ENCODE data around the gene MAPK11. TPM values are rescaled to one million over a fixed set of nuclear protein-coding genes. Genes with fewer than 3 reads are reported as not detected.
A peak's percentile ranks its signal among the peaks of the same experiment; 100 is the strongest.

MAPK11 gene
- total and polyA plus RNA-seq, 9 donors, result 0.92 to 31.6 (median 12.0) TPM

DNA sequence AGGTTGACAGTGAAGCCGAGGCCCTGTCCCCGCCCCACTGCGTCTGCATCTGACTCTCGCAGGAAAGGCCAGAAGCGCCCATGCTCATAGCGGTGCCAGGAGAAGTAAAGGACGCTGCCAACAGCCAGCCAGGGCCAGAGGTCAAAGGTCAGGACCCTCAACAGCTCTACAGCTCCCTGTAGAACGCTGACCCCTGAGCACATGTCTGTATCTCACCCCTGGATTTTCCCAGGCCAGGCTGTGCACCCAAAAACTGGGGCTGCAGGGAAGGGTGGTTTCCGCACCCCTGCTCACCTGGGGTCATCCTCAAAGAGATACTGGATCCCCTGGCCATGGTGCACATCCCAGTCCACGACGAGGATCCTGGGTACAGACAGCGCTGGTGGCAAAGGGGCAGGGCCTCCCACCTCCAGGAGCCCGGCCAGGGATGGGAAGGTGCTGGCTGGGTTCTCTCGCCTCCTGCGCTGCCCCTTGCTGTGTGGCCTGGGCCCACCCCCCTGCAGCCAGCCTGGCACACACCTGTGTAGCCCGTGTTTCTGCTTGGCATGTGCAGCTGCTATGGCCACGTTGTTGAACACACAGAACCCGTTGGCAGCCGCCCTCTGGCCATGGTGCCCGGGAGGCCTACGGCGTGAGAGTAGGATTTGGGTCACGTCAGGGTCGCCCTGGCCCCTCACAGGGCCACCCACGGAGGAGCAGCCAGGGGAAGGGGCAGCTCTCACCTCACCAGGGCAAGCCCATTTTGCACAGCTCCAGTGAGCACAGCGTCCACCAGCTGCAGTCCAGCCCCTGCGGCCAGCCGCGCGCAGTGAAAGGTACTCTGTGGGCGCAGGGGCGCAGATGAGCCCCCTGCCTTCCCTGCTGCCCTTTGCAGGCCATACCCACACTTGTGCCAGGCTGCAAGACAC, 20.6 kb downstream of the MAPK11 start:
- H3K27me3 ChIP-seq, result no peaks in the 10 kb centered on the region
- intact Hi-C loops (cut with DNase I), result loop anchor here (5.0 to 10.0 kb wide), 3 partner anchors 93 to 275 kb away; partner anchors contain the start of genes PPP6R2 (in 2 of the 4), SCO2 (in 2 of the 4), LMF2 (in 1 of the 4) and NCAPH2 (in 1 of the 4)
- no peak overlapping the region for H3K27ac ChIP-seq
- WGBS, 3 donors, result 78 to 83% (median 82%) methylated on average over 32 of the region's 32 CpGs
- TF ChIP-seq, protein P1, sequence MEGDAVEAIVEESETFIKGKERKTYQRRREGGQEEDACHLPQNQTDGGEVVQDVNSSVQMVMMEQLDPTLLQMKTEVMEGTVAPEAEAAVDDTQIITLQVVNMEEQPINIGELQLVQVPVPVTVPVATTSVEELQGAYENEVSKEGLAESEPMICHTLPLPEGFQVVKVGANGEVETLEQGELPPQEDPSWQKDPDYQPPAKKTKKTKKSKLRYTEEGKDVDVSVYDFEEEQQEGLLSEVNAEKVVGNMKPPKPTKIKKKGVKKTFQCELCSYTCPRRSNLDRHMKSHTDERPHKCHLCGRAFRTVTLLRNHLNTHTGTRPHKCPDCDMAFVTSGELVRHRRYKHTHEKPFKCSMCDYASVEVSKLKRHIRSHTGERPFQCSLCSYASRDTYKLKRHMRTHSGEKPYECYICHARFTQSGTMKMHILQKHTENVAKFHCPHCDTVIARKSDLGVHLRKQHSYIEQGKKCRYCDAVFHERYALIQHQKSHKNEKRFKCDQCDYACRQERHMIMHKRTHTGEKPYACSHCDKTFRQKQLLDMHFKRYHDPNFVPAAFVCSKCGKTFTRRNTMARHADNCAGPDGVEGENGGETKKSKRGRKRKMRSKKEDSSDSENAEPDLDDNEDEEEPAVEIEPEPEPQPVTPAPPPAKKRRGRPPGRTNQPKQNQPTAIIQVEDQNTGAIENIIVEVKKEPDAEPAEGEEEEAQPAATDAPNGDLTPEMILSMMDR (IDR thresholded peaks at IDR 0.05), result no peak
- TF ChIP-seq EP300 (IDR thresholded peaks at IDR 0.05), result no peak
- no peak for TF ChIP-seq POLR2A (IDR thresholded peaks at IDR 0.05)
- H3K36me3 ChIP-seq, result no peaks in the 10 kb centered on the region
- DNase-seq, result peak in 3 of 5 donors; percentile 50 to 52 (median 52)
- H3K4me3 ChIP-seq, result no peak overlapping the region
- peaks cover 11% of the 10 kb centered on the region for H3K4me1 ChIP-seq (ENCODE audit: insufficient read depth)
- no peaks in the 10 kb centered on the region for H3K9me3 ChIP-seq

DNA sequence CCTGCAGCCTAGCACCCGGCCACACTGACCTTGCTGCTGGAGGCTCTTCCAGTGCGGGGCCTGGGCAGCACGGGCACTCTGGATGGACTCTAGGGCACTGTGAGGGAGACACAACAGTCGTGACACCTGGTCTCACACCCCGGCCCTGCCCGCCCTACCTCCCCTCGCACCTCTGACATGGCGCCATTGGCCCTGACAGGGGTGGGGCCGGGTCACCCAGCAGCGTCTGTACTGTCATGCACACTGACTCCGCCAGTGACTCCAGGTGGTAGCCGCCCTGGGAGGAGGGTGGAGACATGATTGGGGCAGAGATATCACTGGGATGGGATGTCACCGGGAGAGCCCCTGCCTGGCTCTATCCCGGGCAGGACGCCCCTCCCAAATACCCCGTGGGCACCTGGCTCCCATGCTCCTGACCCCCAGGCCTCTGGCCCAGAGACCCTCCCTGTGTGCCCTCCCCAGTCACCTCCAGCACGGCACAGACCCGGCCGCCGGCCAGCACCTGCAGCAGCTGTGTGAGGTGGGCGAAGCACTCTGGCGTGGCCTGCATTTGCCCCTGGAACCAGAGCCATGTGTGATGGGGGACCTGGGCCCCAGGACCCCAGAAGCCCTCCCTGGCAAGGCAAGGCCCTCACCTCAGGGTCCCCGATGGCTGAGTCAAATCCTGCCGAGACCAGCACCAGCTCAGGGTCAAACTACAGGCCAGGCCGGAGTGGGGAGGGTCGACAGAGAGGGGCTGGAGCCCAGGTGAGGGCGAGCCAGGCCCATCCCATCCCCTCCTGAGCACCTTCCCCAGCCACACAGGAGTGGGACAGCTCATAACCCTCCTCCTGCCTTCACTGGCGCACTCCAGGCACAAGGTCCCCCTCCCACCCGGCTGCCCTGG, 21.7 kb downstream of the MAPK11 start:
- intact Hi-C loops (cut with DNase I), result loop anchor here in 2 of 4 donors (10.0 kb wide), 2 partner anchors 256 to 276 kb away; partner anchors contain the start of genes LMF2 (in 1 of the 2), NCAPH2 (in 1 of the 2) and SCO2 (in 1 of the 2)
- Histone ChIP-seq H3K9me3 (no peaks in the 10 kb centered on the region), H3K27ac (no peak overlapping the region), H3K4me1 (ENCODE audit: insufficient read depth) (peaks cover 14% of the 10 kb centered on the region), H3K4me3 (no peak overlapping the region), H3K36me3 (no peaks in the 10 kb centered on the region), H3K27me3 (no peaks in the 10 kb centered on the region)
- 77 to 82% (median 82%) methylated on average over 28 to 29 of the region's 29 CpGs for WGBS, 3 donors
- DNase-seq, result peak in 2 of 5 donors; percentile 43 to 44
- TF ChIP-seq, protein P1 (IDR thresholded peaks at IDR 0.05), result no peak
- TF ChIP-seq EP300 (IDR thresholded peaks at IDR 0.05), result no peak
- no peak for TF ChIP-seq POLR2A (IDR thresholded peaks at IDR 0.05)

DNA sequence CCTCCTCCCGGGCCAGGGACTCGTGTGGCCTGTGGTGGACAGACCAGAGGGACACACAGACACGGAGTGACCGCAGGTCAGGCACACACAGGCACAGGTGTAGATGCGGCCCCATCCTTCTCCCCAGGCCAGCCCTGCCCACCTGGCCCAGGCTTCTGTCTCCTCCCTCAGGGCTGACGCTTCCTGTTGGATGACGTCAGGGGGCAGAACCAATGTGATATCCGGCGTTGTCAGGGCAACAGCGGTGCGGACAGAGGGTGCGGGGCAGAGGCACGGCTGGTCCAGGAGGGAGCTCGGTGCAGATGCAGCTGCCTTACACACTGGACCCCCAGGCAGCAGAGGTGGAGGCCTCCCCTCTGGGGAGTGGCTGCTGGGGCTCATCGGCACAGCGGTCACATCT, 22.4 kb downstream of the MAPK11 start:
- Histone ChIP-seq H3K27ac (no peak overlapping the region), H3K9me3 (no peaks in the 10 kb centered on the region), H3K4me1 (ENCODE audit: insufficient read depth) (peaks cover 14% of the 10 kb centered on the region), H3K27me3 (no peaks in the 10 kb centered on the region), H3K4me3 (no peak overlapping the region), H3K36me3 (no peaks in the 10 kb centered on the region)
- peak in 2 of 5 donors; percentile 51 to 68 for DNase-seq
- 39 to 46% (median 42%) methylated on average over 15 to 16 of the region's 16 CpGs for WGBS, 3 donors
- TF ChIP-seq POLR2A (IDR thresholded peaks at IDR 0.05) (no peak), EP300 (IDR thresholded peaks at IDR 0.05) (no peak)
- TF ChIP-seq, protein P1 (IDR thresholded peaks at IDR 0.05), result no peak
- intact Hi-C loops (cut with DNase I), result loop anchor here in 2 of 4 donors (10.0 kb wide), 2 partner anchors 257 to 277 kb away; partner anchors contain the start of genes LMF2 (in 1 of the 2), NCAPH2 (in 1 of the 2) and SCO2 (in 1 of the 2)

Data from ovary (tissue), 9 donors.